GM19193 (cell line): ENCODE measurements around the gene PPP1R2B.

Source experiments
- POLR2A ChIP-seq: IDR thresholded peaks from 4 replicates; pipeline ENCODE4 v1.6.1; 2011; ENCODE audit not compliant: insufficient read depth, insufficient read length; ENCODE audit errors: extremely low read depth

PPP1R2B gene

GRCh38 chr5:156850206-156850751, at the start of gene PPP1R2B:
Gene PPP1R2B (plus strand): TSS chr5:156850295. CDS start chr5:156850563, 268 bp downstream.
- TF ChIP-seq POLR2A = no peak

- no peak for TF ChIP-seq POLR2A
Observed at GRCh38 chr5:156800929-156801328, 49.2 kb upstream of the PPP1R2B start.

GRCh38 chr5:156802501-156802900, 47.6 kb upstream of the PPP1R2B start:
- no peak for TF ChIP-seq POLR2A

DNA sequence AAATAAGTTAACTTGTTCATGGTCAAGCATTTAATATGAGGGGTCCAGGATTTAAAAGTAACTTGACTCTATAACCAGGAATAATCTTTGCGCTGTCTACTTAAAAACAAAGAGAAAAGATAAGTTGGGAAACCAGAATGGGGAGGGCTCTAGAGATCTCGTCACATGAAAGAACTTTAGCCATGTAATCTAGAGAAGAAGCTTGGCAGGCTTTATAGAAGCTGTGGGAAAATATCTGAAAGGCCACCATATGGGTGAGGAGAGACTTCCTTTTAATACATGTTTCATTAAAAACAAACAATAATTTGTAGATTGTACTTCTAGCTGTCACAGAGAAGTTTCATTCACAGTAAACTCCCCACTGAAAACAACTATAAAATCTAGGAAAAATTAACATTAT, 46.7 kb upstream of the PPP1R2B start:
- TF ChIP-seq POLR2A = no peak

GRCh38 chr5:156812959-156813358, 37.1 kb upstream of the PPP1R2B start:
- no peak for TF ChIP-seq POLR2A

- no peak for TF ChIP-seq POLR2A
Observed at GRCh38 chr5:156815988-156816599, 34.0 kb upstream of the PPP1R2B start.

GRCh38 chr5:156819537-156819936, 30.6 kb upstream of the PPP1R2B start:
- TF ChIP-seq POLR2A = no peak

- TF ChIP-seq POLR2A = no peak
Observed at GRCh38 chr5:156819967-156820581, 30.0 kb upstream of the PPP1R2B start.

DNA sequence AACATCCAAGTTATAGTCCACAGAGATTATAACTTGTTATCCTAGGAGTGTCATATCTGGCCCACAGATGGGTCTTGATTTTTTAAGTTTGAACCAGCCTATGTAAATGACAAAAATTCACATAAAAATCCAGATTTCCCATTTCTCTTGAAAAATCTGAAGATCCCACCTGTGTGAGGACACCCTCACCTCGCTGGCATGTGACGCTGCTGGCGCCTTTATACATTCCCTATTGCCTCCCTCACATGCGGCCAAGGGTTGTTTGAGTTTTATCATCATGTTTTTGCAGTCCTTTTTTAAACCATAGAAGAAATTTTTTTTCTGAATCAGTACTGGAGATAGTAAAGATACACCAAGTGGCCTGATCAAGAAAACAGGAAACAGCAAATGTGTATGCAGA, 25.9 kb upstream of the PPP1R2B start:
- TF ChIP-seq POLR2A = no peak

DNA sequence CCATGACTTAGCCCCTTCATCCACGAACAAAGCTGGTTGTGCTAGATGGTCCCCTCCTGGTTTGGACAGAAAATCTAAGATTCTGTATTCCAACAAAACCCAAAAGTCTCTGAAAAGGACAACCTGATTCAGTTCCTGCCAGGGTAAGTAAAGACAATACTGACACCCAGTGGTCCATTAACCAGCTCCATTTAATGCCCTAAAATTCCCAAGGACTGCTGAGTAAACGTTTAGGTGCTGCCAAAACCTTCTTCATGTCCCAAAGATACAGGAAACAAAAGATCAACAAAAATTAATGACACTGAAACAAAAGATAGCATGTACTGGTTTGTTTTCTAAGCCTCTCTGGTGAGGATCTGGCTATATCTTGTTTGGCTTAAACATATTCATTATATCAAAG, 25.3 kb upstream of the PPP1R2B start:
- TF ChIP-seq POLR2A = no peak

- no peak for TF ChIP-seq POLR2A
Observed at GRCh38 chr5:156825688-156826087, 24.4 kb upstream of the PPP1R2B start.

DNA sequence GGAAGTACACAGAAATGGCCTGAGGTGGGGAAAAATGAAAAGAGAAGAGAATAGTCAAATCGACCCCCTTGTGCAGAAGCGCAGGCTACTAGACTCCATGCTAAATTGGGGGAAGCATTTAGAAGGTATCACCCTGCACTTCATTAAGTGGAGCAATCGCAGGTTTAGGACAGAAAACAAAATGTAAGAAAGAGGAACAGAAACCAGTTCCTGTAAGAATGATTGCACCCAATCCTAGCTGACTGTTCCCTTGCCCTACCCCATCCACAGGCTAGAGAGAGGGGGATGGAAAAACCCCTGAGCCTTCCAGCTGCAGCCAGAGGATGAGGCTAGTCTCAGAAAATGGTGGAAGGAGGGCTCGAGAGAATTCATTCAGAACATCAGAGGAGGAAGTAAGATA, 23.9 kb upstream of the PPP1R2B start:
- no peak for TF ChIP-seq POLR2A

DNA sequence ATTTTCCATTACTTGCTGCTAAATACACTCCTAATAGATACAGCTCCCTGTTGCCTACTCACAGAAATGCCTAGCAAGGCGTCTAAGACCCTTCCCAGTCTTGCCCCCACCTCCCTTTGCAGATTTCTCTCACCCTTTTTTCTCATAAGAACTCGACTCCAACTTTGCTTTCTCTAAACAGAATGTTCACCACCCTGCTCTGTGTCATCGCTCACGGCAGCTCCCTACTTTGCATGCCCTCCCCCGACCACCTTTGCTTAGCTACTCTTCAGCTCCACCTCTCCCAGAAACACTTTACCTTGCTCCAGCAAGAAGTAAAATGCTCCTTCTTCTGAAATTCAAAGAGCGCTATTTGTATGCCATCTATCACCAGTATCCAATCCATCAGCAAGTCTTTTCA, 15.2 kb upstream of the PPP1R2B start:
- no peak for TF ChIP-seq POLR2A

- TF ChIP-seq POLR2A = no peak
Observed at GRCh38 chr5:156835905-156836304, 14.2 kb upstream of the PPP1R2B start.

DNA sequence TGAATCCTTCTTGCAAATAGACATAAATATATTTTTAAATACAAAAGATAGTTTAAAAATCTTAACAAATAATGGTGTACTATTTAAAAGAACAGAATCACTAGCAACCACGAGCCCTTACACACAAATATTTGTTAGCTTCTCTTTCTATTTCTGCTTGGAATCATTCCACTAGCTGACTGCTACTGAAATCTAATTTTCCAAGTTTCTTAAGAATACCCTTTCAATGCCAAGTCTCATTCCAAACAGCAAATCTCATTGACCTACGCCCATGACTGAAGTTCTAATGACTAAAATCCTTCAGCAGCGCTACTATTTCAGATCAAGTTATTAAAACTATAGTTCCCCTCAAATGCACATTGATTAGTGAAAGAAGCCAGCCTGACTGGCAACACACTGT, 13.2 kb upstream of the PPP1R2B start:
- no peak for TF ChIP-seq POLR2A

DNA sequence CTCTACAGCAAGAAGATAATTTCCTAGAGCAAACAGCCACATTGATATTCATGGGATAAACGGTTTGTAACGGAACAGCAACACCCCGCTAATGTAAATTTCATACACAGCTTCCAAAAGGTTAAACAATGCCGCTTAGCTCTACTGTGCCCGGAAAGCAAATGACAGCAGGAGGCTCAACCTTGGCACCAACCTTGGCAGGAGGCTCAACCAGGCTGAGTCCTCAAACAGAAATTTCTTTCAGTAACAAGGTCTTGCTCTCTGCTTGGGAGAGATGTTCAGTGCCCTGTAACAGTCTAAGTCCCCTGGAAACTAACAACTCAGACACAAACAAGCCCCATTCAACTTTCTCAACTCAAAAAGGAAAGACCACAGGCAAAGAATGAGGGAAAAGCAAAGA, 11.1 kb upstream of the PPP1R2B start:
- TF ChIP-seq POLR2A = no peak
